GM19397 (cell line): ENCODE measurements around the gene TOP3B.

Source experiments
- ATAC-seq: cut with Tn5 transposase; IDR thresholded peaks from one replicate; pipeline ENCODE4 v1.9.1; 2021; ENCODE audit warnings: mild to moderate bottlenecking, moderate library complexity; ENCODE audit not compliant: unreplicated experiment

The TOP3B gene

DNA sequence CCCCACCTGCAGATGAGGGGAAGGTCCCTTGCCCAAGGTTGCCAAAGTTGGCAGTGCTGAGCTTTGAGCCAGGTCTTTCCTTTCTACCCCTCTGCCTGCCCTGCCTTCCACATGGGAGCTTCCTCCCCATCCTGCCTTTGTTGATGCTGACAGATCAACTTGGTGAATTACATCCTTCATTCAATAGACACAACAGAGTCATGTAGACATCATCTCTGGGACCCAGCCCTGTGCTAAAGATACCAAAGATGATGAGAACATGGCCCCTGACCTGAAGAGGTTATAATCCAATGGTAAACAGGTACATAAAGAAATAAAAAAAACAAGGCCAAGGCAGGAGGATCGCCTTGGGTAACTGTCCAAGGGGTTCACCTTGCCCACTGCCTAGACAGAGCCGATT is 72.7 kb downstream of the TOP3B start:
- no peak for ATAC-seq

DNA sequence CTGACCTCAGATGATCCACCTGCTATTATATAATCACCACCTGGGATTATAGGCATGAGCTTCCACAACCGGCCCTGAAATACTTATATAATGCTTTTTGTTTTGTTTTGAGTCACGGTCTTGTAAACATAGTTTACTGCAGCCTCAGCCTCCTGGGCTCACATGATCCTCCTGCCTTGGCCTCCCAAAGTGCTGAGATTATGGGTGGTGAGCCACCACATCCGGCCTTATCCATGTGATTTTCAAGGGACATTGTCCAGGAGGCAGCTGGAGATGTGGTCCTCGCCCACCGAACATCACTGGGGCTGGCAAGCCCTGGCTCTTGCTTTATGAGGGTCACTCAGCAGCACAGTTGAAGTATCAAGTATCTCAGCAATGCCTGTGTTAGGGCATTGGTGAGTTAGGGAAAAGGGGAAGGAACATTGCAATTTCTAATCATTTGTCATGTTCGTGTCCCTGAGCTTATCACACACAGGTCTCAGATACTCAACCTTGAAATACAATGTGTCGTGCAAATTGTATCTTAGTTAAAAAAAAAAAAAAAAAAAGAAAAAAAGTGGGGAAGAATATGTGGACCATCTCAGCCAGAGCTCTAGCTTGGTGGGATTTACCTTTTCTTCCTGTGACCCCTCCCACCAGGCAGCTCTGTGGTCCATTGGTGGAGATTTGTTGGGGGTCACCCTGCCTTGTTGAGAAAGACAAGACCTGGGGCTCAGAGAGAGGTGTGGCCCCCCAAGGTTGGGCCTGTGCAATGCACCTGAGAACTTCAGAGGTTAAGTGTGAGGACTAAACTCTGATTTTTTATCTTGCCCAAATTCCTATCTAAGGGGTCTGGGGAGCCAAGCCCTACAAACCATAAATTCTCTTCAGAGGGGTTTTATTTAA is 74.7 kb downstream of the TOP3B start:
- no peak for ATAC-seq
